GM19035 (cell line): Measurements from ENCODE around the gene ITFG1.
"Not testable (repeated sequence)": the region's sequence is repeated elsewhere in the genome, so short reads cannot be mapped to it uniquely, and the experiment has no call there.

Source experiments
- ATAC-seq: cut with Tn5 transposase; IDR thresholded peaks from one replicate; pipeline ENCODE4 v1.9.1; 2021; ENCODE audit not compliant: unreplicated experiment

Gene ITFG1

GRCh38 chr16:47258874-47259461, 201.9 kb downstream of the ITFG1 start:
- ATAC-seq: no peak

DNA sequence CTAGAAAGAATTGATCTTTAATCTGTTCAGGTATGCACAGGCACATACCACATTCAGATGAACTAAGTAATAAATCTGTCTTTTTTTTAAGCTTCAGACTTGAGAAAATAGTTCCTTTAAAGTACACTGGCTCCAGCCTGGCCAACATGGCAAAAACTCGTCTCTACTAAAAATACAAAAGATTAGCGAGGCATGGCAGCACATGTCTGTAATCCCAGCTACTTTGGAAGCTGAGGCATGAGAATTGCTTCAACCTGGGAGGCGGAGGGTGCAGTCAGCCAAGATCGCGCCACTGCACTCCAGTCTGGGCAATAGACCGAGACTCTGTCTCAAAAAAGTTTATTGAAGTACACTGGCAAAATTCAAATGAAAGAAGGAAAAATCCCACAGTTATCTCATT, 206.1 kb downstream of the ITFG1 start:
- ATAC-seq: no peak

DNA sequence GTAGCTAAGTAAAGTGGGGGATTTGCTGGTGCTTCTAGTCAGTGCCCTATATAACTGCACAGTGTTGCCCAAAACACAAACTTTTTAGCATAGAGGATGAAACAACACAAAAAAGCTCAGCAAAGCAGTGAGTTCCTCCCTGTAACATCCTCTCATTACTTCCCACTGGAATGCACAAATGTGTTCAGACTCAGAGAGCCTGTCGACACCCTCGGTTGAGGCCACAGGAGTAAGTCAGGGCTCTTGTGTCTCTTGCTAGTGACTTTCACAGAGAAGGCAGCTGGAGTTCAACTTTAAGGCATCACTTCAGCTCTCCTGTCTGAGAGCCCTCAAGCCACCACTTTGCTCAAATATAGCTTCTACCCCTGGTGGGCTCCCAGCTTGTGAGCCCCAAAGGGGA, 209.9 kb downstream of the ITFG1 start:
- no peak for ATAC-seq

- ATAC-seq: no peak
Observed at GRCh38 chr16:47247690-47248089, 213.2 kb downstream of the ITFG1 start.

GRCh38 chr16:47244206-47244605, 216.7 kb downstream of the ITFG1 start:
- ATAC-seq: no peak

GRCh38 chr16:47241061-47241460, 219.8 kb downstream of the ITFG1 start:
- ATAC-seq: no peak

- no peak for ATAC-seq
Observed at GRCh38 chr16:47236716-47237115, 224.1 kb downstream of the ITFG1 start.

- no peak for ATAC-seq
Observed at GRCh38 chr16:47230296-47230695, 230.6 kb downstream of the ITFG1 start.

GRCh38 chr16:47229053-47230050, 231.5 kb downstream of the ITFG1 start:
- ATAC-seq: no peak

DNA sequence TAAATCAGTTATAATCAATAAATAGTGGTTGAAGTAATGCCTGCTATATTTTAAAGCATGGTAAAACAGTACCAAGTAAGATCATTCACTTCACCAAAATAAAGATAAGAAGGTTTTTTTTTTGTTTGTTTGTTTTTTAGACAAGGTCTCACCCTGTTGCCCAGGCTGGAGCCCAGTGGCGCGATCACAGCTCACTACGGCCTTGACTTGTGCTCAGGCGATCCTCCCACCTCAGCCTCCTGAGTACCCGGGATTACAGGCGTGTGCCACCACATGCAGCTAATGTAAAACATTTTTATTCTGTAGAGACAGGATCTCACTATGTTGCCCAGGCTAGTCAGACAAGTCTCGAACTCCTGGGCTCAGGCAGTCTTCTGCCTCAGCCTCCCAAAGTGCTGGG, 232.6 kb downstream of the ITFG1 start:
- no peak for ATAC-seq

GRCh38 chr16:47213761-47214440, 247.0 kb downstream of the ITFG1 start:
- ATAC-seq: no peak

- ATAC-seq: no peak
Observed at GRCh38 chr16:47211218-47211617, 249.6 kb downstream of the ITFG1 start.

DNA sequence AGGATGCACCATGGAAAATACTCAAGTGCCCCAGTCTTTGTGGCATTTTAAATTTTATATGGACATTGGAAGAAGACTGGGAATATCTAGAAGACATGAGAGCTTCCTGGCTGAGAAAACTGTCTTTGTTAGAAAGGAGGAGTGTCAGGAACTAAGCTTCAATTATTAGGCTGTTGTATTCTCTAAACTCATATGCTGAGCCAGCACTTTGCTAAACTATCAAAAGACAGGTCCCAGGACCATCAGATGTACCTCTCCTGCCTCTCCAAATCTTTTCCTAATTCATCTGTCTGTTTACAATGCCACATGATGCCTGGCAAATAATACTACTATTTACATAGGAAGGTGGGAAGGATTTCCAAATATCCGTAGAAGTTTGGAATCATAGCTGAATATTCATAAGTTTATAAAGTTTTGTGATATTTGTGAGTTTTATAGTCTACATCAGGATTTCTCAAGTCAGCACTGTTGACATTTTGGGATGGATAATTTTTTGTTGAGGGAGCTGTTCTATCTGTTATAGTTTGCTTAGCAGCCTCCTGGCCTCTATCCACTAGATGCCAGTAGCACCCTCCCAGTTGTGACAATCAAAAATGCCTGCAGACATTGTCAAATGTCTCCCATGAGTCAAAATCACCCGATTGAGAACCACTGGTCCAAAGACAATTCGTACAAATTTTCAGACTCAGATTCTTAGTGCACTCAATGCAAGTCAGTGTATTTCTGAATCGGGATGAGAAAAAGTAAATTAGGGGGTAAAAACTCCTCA, 255.9 kb downstream of the ITFG1 start:
- ATAC-seq: no peak

GRCh38 chr16:47203433-47203832, 257.4 kb downstream of the ITFG1 start:
- ATAC-seq: not testable (repeated sequence)

- no peak for ATAC-seq
Observed at GRCh38 chr16:47198180-47198575, 262.7 kb downstream of the ITFG1 start.

DNA sequence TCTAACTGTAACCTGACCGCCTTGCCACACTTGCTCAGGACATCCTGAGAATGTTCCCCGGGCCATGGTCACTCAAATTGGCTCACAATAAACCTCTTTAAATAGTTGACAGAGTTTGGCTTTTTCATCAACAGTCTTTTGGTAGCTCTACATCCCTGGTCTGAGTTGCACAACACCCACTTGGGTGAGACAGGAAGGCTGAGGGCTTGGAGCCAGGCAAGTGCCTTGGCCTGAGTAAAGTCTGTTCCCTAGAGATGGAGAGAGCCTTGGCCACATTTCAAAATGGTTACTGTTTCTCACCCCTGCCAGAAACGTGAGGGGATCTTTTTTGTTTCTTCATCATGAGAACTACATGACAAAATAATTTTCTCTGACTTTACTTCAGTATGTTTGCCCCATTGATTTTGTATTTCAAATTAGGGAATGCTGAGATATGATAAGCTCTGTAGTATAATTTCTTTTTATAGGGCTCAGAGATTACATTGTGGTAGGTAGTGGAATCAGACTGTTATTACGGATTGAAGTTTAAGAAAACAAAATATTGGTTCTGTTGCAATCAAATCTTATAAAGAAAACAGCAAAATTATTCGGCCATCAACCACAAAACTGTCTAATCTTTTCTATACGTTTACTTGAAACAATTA, 263.2 kb downstream of the ITFG1 start:
- ATAC-seq: no peak

GRCh38 chr16:47196457-47196856, 264.4 kb downstream of the ITFG1 start:
- no peak for ATAC-seq

DNA sequence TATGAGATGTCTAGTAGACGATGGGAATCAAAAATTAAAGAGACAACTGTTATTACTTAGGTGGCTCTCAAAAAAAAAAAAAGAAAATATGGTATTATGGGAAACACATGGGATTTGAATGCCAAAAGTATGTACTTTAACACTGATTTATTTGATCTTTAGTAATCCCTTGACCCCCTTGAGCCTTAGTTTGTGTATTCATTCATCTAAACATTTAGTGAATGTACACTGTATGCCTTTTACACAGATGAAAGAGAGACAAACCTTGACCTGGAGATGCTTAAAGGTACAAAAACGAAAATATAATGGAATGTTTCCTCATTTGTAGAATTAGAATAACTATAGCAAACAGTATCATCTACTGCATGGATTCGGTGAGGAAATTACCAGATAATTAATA, 278.5 kb downstream of the ITFG1 start:
- ATAC-seq: no peak

- not testable (repeated sequence) for ATAC-seq
Observed at GRCh38 chr16:47181066-47181465, 279.8 kb downstream of the ITFG1 start.

DNA sequence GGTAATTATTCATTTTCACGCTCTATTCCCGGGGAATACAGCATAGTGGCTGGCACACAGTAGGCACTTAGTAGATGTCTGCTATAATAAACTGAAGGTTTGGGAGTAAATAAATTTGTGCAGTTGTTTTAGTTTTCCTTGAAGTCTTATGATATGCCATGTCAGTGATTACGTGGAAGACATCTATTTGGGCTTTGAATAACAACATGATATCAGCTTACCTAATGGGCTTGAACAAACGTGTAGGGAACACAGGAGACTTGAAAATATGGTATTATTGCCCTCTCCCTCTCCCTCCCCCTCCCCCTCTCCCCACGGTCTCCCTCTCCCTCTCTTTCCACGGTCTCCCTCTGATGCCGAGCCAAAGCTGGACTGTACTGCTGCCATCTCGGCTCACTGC, 280.8 kb downstream of the ITFG1 start:
- ATAC-seq: no peak

- no peak for ATAC-seq
Observed at GRCh38 chr16:47175152-47175551, 285.7 kb downstream of the ITFG1 start.
